CD4-positive, alpha-beta T cell treated with Interleukin-17A for 1 hour (primary cell): ENCODE measurements around the gene PHKG2.

ENCODE experiments used
- DNase-seq: peaks from one replicate; pipeline ENCODE4 v3.0.0-alpha.2; 2020

PHKG2 gene

DNA sequence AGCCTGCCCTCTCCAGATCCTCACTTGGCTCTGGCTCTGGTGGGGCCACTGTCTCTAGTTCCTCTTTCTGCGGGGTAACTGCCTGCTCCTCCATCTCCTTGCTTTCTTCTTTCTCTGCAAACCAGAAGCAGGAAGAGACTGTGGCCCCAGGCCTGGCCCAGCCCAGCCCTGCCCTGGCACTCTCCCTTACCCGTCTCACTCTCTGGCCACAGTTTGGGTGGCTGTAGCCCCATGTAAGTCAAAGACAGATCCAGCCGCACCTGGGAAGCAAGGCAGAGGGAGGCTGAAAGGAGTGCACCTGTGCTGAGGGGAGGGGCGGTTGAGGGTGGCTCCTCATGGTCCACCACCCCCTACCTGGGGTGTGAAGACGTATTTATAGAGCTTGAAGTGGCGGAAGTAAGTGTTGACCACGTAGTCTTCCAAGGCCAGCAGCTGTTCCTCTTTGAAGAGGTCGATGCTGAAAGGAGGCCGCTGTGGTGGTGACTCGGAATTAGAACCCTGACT lies 10.8 kb downstream of the PHKG2 start:
- DNase-seq = no peak

DNA sequence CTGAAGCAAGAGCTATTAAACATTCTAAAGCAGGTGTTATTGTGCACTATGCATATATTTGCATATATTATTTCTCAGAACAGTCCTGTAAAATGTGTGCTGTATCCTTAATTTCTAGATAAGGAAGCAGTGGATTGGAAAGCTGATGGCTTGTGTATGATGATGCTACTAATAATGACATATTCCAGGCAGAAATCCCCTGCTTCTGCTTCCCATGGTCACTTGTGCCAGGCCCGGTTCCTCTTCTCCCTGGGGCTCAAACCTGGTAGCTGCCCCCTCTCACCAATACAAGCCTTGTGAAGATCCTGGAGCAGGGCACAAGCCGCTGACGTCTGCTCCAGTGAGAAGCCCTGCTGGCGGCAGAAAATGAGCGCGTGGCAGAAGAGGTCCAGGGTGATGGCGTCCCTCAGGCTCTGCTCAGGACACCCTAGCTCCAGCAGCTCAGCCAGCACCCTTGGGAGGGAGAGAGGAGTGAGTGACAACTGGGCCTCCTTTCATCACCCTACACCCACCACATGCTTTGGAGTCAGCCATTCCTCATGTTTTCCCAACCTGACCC lies 11.9 kb downstream of the PHKG2 start:
- DNase-seq = no peak

DNA sequence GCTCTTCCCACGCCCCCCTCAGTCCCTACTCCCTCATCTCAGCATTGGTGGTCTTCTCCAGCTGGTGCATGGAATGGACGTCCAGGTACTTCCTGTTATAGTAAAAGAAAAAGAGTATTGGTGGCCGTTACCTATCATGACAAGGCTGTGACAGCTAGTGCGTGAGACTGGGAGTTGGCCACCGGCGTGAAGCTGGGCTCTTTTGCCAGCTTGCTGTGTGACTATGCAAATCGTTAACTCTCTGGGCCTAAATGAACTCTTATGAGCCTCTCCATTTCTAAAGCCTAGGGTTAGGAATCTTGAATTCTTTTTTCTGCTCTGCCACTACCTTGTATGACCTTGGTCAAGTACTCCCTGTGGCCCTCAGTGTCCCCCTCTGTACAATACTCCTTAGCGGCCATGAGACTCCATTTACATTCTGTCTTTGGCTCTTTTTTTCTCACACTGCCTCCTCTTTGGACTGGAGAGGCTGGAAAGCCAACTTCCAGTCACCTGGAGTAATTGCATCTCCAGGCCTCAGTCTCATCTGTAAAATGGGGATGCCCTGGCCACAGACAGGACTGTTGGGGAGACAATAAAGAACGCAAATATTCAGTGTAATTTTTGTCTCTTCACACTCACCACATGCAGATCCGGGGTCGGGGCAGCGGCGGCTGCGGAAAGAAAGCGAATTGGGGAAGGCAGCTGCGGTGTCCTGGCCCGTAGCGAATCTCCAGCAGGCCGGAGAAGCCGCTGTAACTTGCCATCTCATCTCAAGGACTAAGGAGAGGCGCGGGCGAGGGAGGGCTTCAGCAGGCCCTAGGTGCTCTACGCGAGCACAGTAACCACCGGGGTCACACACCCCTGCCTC lies 12.6 kb downstream of the PHKG2 start:
- DNase-seq = no peak

DNA sequence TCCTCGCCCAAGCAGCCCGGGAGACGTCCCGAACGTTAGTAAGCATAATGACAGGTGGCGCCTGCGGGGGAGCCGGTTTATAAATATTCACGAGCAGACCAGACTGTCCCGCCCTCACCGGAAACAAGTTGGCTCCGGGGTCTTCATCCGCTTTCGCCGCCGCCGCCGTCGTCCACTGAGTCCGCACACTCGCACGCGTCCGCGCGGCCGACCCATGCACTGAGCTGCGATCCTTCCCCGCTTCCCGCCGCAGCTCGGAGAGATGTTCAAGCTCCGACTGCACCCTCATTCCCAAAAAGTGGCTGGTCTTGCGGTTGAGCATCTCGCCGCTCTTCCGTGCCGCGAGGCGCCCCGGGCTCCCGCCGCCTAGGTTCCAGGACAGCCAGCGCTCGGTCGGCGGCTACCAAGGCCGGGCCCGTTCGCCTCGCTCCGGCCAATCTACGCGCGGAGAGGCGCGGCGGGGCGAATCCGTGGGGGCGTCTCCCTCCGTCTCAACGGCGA lies 13.3 kb downstream of the PHKG2 start:
- peak; percentile 39 for DNase-seq

DNA sequence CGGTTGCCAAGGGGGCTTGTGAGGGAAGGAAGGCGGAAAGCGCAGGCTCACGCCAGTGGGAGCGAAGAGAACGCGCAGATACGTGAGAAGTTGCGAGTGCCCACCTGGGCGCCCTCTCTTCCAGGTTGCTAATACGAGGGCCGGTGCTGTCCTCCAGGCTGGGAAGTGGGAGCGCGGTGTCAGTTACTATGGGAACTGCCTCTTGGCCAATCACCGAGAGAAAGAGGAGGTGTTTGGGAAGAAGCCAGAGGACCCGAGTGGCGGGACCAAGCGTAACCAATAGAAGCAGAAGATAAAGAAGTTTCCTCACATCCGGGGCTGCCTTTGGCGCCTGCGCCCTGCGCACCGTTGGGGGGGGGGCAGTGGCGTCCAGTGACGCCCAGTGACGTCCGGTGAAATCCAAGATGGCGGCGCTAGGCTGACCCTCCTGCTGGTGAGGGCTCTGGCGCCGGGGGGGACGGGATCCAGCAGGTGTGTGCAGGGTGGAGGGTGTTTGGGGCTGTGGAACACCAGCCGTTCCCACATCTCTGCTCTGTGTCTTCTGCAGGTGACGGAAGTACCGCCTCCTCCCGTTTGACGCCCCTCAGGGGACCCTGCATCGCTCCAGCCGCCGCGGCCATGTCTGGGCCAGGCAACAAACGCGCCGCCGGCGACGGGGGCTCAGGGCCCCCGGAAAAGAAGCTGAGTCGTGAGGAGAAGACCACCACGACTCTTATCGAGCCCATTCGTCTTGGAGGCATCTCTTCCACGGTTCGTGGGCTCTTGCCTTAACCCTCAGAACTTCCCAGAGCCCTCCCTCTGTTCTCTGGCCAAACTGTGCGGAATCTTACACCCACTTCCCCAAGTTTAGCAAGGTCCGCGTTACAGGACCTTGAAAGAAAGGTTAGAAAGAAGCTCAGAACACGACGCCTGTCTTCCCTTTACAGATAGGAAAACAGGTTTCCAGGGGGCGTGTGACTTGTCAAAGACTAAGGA lies 14.0 kb downstream of the PHKG2 start, which contains the start of the genes CFAP119 and RNF40:
Gene CFAP119 (minus strand): TSS at position 135 of the 975 bp plus-strand sequence. CDS start 314 bp downstream, outside the sequence.
Gene RNF40 (plus strand): TSS at position 395 of the 975 bp plus-strand sequence. CDS start 224 bp downstream, at position 619.
- DNase-seq = peak; percentile 94

DNA sequence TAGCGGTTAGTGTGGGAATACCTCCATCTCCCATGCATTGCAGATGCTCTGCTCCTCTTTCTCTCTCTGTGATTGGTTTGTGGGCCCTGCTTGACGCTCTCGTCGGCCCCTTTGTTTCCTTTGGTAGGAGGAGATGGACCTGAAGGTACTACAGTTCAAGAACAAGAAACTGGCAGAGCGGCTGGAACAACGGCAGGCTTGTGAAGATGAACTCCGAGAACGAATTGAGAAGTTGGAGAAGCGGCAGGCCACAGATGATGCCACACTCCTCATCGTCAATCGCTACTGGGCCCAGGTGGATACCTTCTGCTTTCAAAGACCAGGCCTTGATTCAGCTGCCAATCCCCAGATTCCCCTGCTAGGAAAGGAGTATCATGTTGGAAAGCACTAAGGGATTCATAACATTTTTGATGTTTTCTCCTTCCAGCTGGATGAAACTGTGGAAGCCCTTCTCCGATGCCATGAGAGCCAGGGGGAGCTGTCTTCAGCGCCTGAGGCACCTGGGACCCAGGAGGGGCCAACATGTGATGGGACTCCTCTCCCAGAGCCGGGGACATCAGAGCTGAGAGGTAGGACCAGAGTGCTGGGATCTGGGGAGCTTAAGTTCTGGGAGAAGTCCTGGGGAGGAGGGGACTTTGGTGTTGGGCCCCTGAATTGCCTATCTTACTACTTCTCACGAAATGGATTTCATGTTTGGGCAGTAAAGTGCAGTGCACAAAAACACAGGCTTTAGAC lies 14.9 kb downstream of the PHKG2 start:
- DNase-seq = no peak

DNA sequence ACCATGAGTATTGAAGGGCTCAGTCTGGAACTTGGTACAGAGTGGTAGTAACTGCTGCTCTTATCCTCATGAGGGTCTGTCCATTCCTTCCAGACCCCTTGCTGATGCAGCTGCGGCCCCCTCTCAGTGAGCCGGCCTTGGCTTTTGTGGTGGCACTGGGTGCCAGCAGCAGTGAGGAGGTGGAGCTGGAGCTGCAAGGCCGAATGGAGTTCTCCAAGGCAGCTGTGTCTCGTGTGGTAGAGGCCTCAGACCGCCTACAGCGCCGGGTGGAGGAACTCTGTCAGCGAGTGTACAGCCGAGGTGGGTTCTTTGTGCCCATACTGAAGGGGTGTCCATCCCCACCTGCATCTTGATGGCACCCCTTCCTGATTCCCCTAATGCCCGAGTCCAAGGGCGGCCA lies 15.9 kb downstream of the PHKG2 start:
- DNase-seq = no peak

DNA sequence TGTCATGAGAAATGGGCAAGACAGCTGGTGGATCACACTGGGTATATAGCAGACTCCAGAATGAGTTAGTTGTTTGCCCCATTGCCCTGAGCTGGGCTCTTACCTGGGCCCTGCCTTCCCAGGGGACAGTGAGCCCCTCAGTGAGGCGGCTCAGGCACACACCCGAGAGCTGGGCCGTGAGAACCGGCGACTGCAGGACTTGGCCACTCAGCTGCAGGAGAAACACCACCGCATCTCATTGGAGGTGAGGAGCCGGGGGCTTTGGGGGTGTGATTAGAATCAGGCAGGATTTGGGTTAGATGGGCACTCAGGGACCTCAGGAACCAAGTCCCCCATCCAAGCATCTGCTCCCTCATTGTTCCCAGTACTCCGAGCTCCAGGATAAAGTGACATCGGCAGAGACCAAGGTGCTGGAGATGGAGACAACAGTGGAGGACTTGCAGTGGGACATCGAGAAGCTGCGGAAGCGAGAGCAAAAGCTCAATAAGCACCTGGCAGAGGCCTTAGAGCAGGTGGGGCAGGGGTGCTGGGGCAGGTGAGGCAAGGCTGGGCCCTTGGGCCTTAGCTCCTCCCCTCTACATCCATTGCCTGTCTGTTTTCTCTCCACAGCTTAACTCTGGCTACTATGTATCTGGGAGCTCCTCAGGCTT lies 16.7 kb downstream of the PHKG2 start:
- DNase-seq = no peak

DNA sequence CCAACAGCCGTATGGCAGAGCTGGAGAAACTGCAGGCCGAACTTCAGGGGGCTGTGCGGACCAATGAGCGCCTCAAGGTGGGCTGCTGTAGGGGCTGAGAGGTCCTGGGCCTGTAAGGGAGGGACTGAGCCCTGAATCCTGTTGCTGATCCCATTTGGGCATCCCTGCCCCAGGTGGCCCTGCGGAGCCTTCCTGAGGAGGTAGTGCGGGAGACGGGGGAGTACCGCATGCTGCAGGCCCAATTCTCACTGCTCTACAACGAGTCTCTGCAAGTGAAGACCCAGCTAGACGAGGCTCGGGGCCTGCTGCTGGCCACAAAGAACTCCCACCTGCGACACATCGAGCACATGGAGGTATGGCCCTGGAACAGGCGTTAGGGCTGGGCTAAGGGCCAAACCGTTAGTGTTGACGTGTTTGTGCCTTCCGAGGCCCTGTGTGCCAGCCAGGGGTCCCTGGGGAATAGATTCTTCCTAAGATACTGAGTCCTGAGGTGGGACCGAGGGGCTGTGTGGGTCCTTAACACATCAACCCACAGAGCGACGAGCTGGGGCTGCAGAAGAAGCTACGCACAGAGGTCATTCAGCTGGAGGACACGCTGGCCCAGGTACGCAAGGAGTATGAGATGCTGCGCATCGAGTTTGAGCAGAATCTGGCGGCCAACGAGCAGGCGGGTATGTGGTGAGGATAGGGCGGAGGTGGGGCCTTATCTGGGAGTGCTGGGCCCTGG lies 18.1 kb downstream of the PHKG2 start:
- no peak for DNase-seq

DNA sequence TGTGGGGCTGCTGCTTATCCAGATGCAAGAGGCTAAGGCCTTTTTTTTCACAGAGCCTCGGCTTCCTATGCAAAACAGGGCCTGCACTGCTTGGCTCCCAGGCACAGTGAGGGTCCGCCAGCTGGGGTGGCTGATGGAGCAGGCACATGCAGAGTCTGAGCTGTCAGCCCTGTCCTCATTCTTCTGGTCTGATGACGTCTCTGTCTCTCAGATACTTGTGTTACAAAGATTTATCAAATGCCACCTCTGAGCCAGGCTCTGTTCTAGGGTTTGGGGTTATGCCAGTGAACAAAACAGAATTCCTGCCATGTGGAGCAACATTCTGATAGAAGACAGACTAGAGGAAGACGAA lies 18.7 kb downstream of the PHKG2 start:
- DNase-seq = no peak

DNA sequence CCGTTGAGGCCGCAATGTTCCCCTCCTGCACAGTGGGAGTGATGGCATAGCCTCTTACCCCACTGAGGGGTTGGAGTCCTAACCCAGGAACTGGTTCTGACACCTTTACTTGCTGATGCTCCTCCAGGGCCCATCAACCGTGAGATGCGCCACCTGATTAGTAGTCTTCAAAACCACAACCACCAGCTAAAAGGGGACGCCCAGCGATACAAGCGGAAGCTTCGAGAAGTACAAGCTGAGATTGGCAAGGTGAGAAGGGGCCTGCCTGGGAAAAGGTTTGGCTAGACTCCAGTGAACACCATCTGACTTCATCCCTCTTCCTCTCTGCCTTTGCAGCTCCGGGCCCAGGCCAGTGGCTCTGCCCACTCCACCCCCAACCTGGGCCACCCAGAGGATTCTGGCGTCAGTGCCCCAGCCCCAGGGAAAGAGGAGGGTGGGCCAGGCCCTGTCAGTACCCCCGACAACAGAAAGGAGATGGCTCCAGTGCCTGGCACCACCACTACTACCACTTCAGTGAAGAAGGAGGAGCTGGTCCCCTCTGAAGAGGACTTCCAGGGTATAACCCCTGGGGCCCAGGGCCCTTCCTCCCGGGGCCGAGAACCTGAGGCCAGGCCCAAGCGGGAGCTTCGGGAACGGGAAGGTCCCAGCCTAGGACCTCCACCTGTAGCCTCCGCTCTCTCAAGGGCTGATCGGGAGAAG lies 19.7 kb downstream of the PHKG2 start:
- peak; percentile 67 for DNase-seq

DNA sequence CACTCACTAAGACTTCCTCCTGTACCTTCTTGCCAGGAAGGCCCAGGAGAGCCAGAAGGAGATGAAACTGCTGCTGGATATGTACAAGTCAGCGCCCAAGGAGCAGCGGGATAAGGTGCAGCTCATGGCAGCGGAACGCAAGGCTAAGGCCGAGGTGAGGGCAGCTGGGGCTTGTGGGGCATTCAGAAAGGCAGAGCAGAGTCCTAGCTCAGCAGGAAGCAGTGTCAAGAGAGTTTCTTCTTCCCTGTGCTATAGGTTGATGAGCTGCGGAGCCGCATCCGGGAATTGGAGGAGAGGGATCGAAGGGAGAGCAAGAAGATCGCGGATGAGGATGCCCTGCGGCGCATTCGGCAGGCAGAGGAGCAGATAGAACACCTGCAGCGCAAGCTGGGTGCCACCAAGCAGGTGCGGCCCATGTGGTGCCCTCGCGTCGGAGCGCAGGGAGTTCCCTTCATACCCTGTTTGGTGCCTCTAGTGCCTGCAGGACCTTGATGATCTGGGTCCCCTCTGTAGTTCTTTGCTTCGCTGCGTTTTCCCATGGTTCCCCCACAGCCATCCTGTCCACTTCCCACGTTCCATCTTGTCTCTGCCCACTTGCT lies 20.5 kb downstream of the PHKG2 start:
- no peak for DNase-seq

DNA sequence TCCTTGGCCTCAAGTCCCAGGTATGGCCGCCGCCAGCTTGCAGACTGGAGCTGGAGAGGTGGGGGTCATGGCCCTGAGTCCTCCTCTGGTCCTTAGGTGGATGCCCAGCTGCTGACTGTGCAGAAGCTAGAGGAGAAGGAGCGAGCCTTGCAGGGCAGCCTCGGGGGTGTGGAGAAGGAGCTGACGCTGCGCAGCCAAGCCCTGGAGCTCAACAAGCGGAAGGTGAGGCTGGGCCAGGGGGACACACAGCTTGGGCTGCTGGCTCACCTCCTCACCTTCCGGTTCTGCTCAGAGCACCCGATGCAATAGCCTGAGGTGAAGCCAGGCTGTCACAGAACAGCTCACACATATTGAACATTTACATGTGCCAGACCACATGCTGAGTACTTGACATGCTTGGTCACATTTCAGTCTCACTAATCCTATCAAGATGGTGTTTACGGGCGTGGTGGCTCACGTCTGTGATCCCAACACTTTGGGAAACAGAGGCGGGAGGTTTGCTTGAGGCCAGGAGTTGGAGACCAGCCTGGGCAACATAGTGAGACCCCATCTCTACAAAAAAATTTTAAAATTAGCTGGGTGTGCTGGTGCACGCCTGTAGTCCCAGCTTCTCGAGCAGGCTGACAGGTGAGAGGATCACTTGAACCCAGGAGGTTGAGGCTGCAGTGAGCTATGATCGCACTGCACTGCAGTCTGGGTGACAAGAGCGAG lies 21.3 kb downstream of the PHKG2 start:
- DNase-seq = no peak

DNA sequence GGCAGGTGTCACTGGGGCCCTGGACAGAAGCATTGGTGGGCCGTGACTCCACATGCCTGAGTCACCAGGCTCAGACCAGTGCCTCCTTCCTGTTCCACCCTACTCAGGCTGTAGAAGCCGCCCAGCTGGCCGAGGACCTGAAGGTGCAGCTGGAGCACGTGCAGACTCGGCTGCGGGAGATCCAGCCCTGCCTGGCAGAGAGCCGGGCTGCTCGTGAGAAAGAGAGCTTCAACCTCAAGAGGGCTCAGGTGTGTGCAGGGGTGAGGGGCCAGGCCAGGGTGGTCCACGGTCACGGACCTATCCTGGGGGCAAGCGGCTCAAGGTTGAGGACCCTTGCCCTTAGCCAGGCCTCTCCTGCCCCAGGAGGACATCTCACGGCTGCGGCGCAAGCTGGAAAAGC lies 23.5 kb downstream of the PHKG2 start:
- no peak for DNase-seq

DNA sequence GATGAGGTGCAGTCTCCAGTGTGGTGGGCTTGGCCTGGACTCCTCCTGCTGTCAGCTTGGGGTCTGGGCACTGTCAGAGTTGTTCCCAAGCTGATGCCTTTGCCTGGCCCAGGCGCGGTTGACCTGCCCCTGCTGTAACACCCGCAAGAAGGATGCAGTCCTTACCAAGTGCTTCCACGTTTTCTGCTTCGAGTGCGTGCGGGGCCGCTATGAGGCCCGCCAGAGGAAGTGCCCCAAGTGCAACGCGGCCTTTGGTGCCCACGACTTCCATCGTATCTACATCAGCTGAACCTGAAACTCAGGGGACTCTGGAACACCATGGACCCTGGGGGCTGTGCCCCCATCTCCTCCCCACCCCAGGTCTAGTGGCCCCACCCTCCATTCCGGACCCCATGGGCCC lies 25.6 kb downstream of the PHKG2 start:
- no peak for DNase-seq

DNA sequence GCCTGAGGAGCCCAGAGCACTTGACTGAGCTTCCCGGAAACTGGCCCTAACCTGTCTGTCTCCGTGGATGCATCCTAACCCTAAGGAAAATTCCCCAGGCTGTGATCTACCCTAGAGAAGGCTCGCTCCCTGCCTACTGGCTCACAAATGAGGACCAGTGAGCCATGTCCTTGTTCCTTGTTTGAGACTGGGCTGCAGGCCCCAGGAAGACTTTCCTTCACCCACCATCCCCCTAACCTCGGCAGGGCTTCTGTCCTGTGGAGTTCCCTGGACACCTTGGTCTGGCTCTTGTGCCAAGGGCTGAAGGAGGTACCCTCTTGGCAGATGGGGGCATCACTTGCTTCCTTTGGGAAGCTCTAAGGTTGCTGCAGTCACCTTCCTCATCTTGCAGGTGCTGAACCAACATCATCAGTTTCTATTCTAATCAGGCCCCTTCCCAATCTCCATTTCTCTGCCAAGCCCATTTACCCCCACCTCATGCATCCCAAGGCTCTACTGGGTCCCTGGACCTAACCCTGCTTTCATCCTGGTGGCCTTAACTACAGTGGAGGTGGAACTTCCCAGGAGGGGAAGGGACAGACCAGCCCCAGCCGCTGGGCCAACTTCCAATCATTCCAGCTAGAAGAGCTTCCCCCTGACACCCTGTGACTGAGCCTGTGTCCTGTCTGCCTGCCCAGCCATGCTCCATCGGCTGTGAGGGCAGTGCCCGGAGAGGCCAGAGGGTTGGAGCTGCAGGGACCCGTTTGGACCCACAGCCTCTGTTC lies 26.3 kb downstream of the PHKG2 start:
- no peak for DNase-seq

DNA sequence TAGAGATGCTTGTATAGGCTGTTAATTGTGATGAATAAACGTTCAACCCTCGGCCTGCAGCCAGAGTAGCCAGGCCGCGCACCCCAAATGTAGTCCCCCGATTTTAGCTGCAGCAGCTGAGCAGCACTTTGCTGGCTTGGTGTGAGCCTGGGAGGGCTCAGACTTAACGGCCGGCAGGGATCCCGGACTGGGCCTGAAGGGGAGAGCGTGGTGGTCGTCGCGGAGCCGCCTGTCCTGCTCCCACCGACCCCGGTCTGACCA lies 26.8 kb downstream of the PHKG2 start:
- no peak for DNase-seq

DNA sequence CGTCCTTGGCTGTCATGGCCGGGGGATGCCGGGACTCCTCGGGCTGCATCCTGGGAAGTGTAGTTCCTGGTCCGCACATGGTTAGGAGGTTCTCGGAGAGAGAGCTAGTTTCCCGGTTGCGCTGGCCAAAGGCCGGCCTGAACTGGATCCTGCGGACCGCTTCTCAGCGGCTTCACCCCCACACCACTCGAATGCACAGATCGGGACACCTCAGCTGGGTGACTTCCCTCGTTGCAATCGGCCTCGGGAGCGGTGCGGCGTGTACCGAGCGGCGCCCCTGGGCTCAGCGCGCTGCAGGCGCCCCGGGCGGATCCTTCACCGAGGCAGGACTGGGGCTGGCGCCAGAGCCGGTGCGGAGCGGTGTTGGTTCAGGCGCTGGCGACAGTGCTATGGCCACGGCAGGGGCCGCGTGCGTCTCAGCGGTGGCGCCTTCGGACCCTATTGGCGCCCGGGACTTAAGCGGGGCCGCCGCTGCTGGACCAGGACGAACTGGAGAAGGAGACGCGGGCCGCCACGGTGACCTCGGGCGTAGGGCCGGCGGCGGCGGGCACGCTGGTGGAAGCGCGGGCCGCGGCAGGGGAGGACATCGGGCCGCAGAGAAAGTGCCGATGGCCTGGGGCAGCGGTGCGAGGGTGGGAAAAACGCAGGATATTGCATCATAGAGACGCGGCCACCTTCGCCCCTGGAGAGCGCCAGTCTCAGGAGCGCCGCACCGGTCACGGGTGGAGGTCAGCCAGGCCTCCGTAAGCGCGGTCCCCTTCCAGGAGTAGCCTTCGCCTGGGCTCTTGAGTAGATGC lies 27.4 kb downstream of the PHKG2 start:
- peak; percentile 59 for DNase-seq
